Measurements from ENCODE around the gene TPRG1L. TPM values are rescaled to one million over a fixed set of nuclear protein-coding genes. Genes with fewer than 3 reads are reported as not detected.
"Not testable (repeated sequence)": the region's sequence is repeated elsewhere in the genome, so short reads cannot be mapped to it uniquely, and the experiment has no call there.

The TPRG1L gene
- polyA plus RNA-seq, 3 donors = 22.8 to 49.7 (median 30.9) TPM

- not testable (repeated sequence) for H3K27ac ChIP-seq (ENCODE audit: low read depth, low read length)
- 26 to 30% (median 27%) methylated on average over 11 to 15 of the region's 15 CpGs for WGBS, 3 donors
Measured at GRCh38 chr1:3621151-3621671, 3.6 kb upstream of the TPRG1L start.

DNA sequence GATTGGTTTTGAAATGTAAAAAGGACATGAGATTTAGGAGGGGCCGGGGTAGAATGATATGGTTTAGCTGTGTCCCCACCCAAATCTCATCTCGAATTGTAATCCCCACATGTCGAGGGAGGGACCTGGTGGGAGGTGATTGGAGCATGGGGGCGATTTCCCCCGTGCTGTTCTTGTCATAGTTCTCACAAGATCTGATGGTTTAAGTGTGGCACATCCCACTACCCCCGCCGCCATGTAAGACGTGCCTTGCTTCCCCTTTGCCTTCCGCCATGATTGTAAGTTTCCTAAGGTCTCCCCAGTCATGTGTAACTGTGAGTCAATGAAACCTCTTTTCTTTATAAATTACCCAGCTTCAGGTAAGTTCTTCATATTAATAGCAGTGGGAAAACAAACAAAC is 2.7 kb upstream of the TPRG1L start:
- WGBS, 3 donors = 83 to 87% (median 86%) methylated on average over 9 of the region's 9 CpGs
- not testable (repeated sequence) for H3K27ac ChIP-seq (ENCODE audit: low read depth, low read length)

DNA sequence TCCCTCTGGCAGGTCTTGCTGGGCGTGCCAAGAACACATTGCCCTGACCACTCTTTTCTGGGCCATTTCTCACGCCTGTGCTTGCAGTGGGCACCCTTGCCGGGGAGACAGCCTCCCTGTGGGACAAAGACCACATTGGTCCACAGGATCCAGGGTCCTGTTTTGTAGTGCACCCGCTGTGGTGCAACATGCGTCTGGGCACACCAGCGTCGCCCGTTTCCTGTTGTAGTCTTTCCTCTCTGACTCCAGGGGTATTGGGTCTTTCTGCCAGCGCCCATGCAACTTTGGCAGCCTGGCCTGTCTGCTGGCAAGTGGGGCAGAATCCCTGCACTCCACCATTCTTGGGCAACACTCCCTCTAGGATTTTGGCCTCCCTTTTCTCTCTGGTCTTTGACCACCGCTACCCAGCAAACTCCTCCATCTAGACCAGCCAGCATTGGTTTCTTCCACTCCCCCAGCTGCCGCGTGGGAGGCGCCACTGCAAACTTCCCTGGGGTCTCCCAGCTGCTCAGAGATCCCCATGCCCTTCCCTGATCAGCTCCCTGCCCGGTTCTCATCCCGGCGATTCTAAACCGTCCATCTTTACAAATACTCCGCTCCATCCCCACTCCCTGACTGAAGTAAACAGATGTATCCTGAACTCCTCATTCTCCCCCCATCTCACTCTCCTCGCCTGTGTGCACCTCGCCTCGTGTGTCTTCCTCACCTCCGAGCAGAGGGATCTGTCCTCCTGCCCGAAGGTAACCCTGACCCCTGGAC is 1.2 kb upstream of the TPRG1L start:
- no peak overlapping the region for H3K27ac ChIP-seq (ENCODE audit: low read depth, low read length)
- WGBS, 3 donors = 23 to 33% (median 31%) methylated on average over 23 of the region's 23 CpGs

DNA sequence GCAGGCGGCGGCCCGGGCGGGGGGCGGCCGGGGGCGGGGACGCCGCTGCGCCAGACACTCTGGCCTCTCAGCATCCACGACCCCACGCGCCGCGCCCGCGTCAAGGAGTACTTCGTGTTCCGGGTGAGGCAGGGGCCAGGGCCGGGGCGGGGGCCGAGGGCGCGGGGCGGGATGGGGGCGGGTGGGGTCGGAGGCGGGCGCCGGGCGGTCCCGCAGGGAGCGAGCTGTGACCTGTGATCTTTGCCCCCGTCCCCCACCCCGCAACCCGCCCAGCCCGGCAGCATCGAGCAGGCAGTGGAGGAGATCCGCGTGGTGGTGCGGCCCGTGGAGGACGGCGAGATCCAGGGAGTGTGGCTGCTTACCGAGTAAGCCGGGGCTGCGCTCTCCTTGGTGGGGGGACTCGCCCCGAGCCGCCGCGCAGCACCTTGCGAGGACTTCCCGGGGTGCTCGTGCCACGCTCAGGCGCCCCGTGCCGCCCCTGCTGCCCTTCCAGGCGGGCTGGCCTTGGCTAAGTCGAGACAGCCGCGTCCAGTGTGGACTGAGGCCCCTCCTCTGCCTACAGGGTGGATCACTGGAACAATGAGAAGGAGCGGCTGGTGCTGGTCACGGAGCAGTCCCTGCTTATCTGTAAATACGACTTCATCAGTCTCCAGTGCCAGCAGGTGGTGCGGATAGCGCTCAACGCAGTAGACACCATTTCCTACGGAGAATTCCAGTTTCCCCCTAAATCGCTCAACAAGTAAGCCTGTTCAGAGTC is 514 bp downstream of the TPRG1L start:
- WGBS, 3 donors = 3 to 5% (median 3%) methylated on average over 46 to 71 of the region's 71 CpGs
- no peak overlapping the region for H3K27ac ChIP-seq (ENCODE audit: low read depth, low read length)

- no peak overlapping the region for H3K27ac ChIP-seq (ENCODE audit: low read depth, low read length)
- WGBS, 3 donors = 76 to 83% (median 81%) methylated on average over 4 of the region's 4 CpGs
Measured at GRCh38 chr1:3626025-3626424, 1.2 kb downstream of the TPRG1L start.

DNA sequence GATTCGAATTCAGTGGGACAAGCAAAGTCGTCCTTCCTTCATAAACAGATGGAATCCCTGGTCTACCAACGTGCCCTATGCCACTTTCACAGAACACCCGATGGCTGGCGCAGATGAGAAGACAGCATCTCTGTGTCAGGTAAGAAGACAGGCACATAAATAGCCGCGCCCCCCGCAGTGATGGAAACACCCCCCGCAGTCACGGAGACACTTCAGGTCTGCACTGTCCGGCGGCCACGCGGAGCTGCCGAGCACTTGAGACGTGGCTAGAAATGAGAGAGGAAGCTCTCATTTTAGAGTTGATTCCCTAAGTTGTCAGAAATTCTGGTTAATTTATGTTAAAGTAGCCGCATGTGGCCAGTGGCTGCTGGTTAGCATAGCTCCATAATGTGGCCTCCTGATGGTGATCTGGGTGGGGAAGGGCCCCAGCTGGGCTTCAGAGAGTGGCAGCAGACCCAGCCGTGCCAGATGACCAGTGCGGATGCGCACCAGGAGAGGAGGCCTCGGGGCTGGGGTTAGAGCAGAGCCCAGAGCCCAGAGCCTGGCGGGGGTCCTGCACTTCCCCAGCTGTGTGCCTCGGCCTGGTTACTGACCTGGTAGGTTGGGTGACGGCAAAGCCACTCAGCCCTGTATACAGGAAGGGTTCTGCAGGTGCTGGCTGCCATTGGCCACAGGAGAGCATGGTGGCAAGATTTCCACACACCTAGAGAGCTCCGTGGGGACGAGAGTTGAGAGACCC is 2.9 kb downstream of the TPRG1L start:
- H3K27ac ChIP-seq (ENCODE audit: low read depth, low read length) = no peak overlapping the region
- 92 to 93% (median 93%) methylated on average over 26 of the region's 26 CpGs for WGBS, 3 donors

DNA sequence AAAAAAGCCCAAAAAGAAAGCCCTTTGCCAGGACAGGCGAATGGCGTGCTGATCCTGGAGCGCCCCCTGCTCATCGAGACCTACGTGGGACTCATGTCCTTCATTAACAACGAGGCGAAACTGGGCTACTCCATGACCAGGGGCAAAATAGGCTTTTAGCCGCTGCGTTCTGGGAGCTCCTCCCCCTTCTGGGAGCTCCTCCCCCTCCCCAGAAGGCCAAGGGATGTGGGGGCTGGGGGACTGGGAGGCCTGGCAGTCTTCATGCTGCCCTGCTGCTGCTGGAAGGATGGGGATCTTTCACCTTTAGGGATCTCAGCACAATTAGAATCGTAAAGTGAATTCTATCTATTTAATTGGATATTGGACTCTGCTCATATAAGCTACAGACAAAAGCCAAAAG is 3.6 kb downstream of the TPRG1L start:
- 84 to 94% (median 86%) methylated on average over 10 of the region's 10 CpGs for WGBS, 3 donors
- H3K27ac ChIP-seq (ENCODE audit: low read depth, low read length) = no peak overlapping the region

- no peak overlapping the region for H3K27ac ChIP-seq (ENCODE audit: low read depth, low read length)
- WGBS, 3 donors = 89 to 94% (median 92%) methylated on average over 15 to 16 of the region's 16 CpGs
Measured at GRCh38 chr1:3629561-3630160, 4.8 kb downstream of the TPRG1L start.

DNA sequence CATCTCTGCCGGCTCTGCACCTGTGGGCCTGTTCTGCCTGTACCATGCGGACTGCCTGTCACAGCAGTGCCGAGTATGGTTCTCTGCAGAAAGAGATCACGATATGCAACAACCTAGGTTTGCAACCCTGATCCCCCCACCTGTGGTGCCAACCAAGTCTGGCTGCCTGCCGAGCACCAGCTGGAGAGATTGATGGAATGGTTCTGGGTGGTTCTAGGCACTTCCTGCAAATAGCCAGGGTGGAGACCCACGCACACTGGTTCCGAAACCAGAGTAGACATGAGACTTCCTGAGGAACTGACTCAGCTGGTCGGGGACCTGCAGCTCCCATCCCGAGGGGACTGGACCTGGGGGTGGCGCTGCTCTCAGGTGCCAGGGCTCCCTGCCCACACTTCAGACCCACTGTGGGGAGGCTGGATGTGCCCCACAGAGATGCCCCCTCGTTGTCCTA is 5.4 kb downstream of the TPRG1L start:
- H3K27ac ChIP-seq (ENCODE audit: low read depth, low read length) = no peak overlapping the region
- 54 to 79% (median 61%) methylated on average over 10 to 11 of the region's 11 CpGs for WGBS, 3 donors

- H3K27ac ChIP-seq (ENCODE audit: low read depth, low read length) = no peak overlapping the region
- WGBS, 3 donors = 79 to 86% (median 82%) methylated on average over 9 of the region's 9 CpGs
Measured at GRCh38 chr1:3630914-3631313, 6.1 kb downstream of the TPRG1L start.

DNA sequence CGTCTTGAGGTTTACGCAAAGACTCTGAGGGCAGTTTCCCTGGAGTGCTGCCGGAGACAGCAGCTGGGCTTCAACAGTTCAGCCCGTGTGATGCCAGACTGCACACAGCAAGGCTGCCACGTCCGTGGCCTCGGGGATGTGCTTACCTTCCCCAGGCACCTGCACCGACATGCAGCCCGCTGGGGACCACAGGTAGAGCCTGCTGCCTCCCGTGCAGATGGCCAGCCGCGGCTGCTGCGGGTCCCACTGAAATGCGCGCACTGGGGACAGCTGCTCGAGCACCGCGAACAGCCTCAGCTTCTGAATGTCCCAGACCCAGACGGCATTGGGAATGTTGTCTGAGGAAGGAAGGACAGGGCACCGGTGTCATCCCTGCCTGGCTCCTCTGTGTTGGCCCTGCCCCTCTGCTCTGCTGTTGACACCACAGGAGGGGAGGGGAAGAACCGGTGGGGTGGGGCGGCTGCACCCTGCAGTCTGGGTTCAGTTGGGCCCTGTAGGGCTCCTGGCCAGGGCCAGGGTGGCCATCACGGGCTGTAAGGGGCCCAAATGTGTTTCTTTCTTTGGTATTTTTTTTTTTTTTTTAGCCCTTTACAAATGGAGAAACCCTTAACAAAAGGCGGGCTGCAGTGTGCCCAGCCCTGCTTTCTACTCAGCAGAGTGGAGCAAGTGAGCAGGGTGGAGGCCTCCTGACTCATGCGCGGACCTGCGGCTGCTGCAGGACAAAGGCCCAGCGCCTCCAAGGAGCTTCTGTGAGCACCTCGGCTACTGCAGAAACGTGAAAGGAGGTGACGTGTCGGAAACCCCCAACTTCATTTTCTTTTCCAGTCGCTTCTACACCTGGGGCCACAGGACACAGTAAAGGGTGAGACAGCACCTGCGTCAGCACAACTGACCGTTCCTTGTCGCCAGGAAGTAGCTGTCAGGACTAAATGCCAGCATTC is 6.8 kb downstream of the TPRG1L start:
- 88 to 93% (median 89%) methylated on average over 36 of the region's 36 CpGs for WGBS, 3 donors
- no peak overlapping the region for H3K27ac ChIP-seq (ENCODE audit: low read depth, low read length)

DNA sequence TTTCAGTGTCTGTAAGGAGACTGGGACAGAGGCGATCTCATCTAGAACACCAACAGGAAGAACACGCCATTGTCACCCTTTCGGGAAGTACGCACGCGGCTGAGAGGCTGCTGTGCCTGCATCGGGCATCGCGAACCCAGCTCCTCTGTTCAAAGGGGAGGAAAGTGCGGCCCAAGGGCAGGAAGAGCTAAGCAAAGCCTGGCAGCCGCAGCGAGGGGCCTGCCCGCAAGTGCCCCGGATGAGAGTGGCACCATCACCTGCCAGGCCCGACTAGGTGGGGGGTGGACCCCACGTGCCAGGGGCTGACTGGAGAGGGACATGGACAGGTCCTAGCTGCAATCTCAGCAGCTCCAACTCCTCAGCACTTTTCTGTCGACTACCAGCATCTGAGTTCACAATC is 7.5 kb downstream of the TPRG1L start:
- H3K27ac ChIP-seq (ENCODE audit: low read depth, low read length) = no peak overlapping the region
- WGBS, 3 donors = 93 to 96% (median 95%) methylated on average over 15 to 17 of the region's 17 CpGs

GRCh38 chr1:3632716-3633343 is 8.0 kb downstream of the TPRG1L start:
- 95 to 96% (median 96%) methylated on average over 26 of the region's 26 CpGs for WGBS, 3 donors
- no peak overlapping the region for H3K27ac ChIP-seq (ENCODE audit: low read depth, low read length)

DNA sequence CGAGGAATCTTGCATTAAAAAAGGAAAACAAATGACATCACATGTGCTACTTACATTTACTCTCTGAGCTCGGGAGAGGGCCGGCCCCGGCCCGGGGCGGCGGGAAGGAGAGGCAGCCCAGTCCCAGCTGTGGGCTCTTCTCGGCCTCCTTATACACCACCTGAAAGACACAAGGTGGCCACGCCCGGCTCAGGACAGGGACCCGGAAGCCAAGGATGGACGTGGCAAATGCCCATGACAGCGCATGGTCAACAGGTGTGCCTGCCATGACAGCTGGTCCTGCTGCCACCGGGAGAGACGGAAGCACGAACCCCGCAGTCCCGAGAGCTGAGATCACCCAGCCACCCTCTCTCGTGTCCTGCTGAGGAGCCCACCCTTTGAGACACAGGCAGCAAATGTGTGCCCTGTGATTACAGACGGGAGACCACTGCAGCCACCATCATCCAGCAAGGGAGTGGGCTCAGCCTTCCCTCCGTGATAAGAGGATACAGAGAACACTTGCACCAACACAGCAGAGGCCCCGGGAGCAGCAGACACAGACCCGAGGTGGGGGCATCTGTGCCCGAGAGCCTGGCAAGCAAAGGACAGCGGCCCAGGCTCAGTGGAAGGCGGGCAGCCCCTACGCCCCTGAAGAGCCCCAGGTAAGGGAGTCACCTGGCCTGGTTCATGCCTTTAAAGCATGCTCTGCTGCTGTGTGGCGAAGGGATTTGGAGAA is 8.7 kb downstream of the TPRG1L start:
- H3K27ac ChIP-seq (ENCODE audit: low read depth, low read length) = no peak overlapping the region
- WGBS, 3 donors = 93 to 94% (median 93%) methylated on average over 28 of the region's 28 CpGs

GRCh38 chr1:3634059-3634800 is 9.4 kb downstream of the TPRG1L start:
- WGBS, 3 donors = 95 to 96% (median 95%) methylated on average over 22 of the region's 22 CpGs
- H3K27ac ChIP-seq (ENCODE audit: low read depth, low read length) = no peak overlapping the region

GRCh38 chr1:3636080-3636479 is 11.3 kb downstream of the TPRG1L start:
- no peak overlapping the region for H3K27ac ChIP-seq (ENCODE audit: low read depth, low read length)
- 95 to 97% (median 96%) methylated on average over 13 to 14 of the region's 14 CpGs for WGBS, 3 donors

All from adipose tissue (tissue), 3 donors.